Activated T-cell treated with anti-CD3 and anti-CD28 coated beads for 48 hours (primary cell): Measurements from ENCODE around the gene KNTC1.
"Not testable (repeated sequence)": the region's sequence is repeated elsewhere in the genome, so short reads cannot be mapped to it uniquely, and the experiment has no call there.

Experiments
- DNase-seq: peaks from one replicate; pipeline ENCODE4 v3.0.0-alpha.2; 2020; ENCODE audit warnings: low read depth

KNTC1 gene

GRCh38 chr12:122646517-122647217 lies 119.6 kb downstream of the KNTC1 start:
- peak; percentile 37 for DNase-seq

GRCh38 chr12:122651520-122652224 lies 124.6 kb downstream of the KNTC1 start:
- DNase-seq, result no peak

GRCh38 chr12:122653291-122653690 lies 126.2 kb downstream of the KNTC1 start:
- DNase-seq, result not testable (repeated sequence)

- no peak for DNase-seq
Measured at GRCh38 chr12:122656298-122656697, 129.2 kb downstream of the KNTC1 start.

- DNase-seq, result no peak
Measured at GRCh38 chr12:122659579-122659978, 132.5 kb downstream of the KNTC1 start.

GRCh38 chr12:122661246-122661645 lies 134.2 kb downstream of the KNTC1 start:
- DNase-seq, result no peak

- DNase-seq, result no peak
Measured at GRCh38 chr12:122661938-122662337, 134.9 kb downstream of the KNTC1 start.

GRCh38 chr12:122665349-122665748 lies 138.3 kb downstream of the KNTC1 start:
- no peak for DNase-seq

GRCh38 chr12:122665759-122666158 lies 138.7 kb downstream of the KNTC1 start:
- DNase-seq, result no peak

GRCh38 chr12:122668268-122668667 lies 141.2 kb downstream of the KNTC1 start:
- no peak for DNase-seq

- no peak for DNase-seq
Measured at GRCh38 chr12:122669397-122670070, 142.5 kb downstream of the KNTC1 start.

- DNase-seq, result no peak
Measured at GRCh38 chr12:122672515-122672914, 145.5 kb downstream of the KNTC1 start.
